Stimulated activated CD8-positive, alpha-beta memory T cell treated with anti-CD3 and anti-CD28 coated beads, Interleukin-12 subunit alpha, Interleukin-12 subunit beta, amount 100 ng/mL, for 24 hours (primary cell): Measurements from ENCODE around the gene OSBPL10.

Experiments used
- DNase-seq: peaks from one replicate; pipeline ENCODE4 v3.0.0-alpha.2; 2020; ENCODE audit errors: extremely low read depth

The OSBPL10 gene

GRCh38 chr3:31615071-31615875 is 365.8 kb downstream of the OSBPL10 start:
- DNase-seq, result no peak

- DNase-seq, result no peak
Observed at GRCh38 chr3:31614162-31614921, 366.7 kb downstream of the OSBPL10 start.

- DNase-seq, result no peak
Observed at GRCh38 chr3:31613654-31614053, 367.4 kb downstream of the OSBPL10 start.

- no peak for DNase-seq
Observed at GRCh38 chr3:31613177-31613576, 367.9 kb downstream of the OSBPL10 start.
